ENCODE results near the gene C17orf107. TPM values are rescaled to one million over a fixed set of nuclear protein-coding genes. Genes with fewer than 3 reads are reported as not detected.

The C17orf107 gene
- polyA plus RNA-seq, 1 donor (not counting 4 experiments of a cell fraction or from before 2014, with no cell fraction given), result 0.33 TPM

GRCh38 chr17:4870855-4871254 lies 28.5 kb upstream of the C17orf107 start:
- Histone ChIP-seq H3K4me2 (ENCODE audit: control insufficient read depth, extremely low read depth, insufficient read depth, low read depth, low read length) (no peak overlapping the region), H3K9me1 (ENCODE audit: control insufficient read depth, extremely low read depth, insufficient read depth, low read length) (no peaks in the 10 kb centered on the region), H4K20me1 (ENCODE audit: control insufficient read depth, extremely low read depth, insufficient read depth, low read length) (peaks cover 4% of the 10 kb centered on the region), H3K9me3 (ENCODE audit: control insufficient read depth, low read depth, low read length) (no peaks in the 10 kb centered on the region), H2AFZ (ENCODE audit: control insufficient read depth, low read length) (no peak overlapping the region), H3K27me3 (ENCODE audit: control insufficient read depth, extremely low read depth, insufficient read depth, low read length) (no peaks in the 10 kb centered on the region), H3K79me2 (ENCODE audit: control insufficient read depth, insufficient read depth, low read length) (peaks cover 88% of the 10 kb centered on the region), H3K36me3 (ENCODE audit: control insufficient read depth in 2 of 2, extremely low read depth in 1 of 2, insufficient read depth in 2 of 2, low read length in 2 of 2) (peaks cover 16 to 29% of the 10 kb centered on the region in 2 experiments), H3K4me1 (ENCODE audit: control insufficient read depth, extremely low read depth, insufficient read depth, low read length) (peaks cover 9% of the 10 kb centered on the region), H3K4me3 (ENCODE audit: control insufficient read depth in 2 of 3, extremely low read depth in 1 of 3, insufficient read depth in 2 of 3, low read depth in 1 of 3, low read length in 3 of 3) (no peak overlapping the region), H3K9ac (ENCODE audit: control insufficient read depth, extremely low read depth, insufficient read depth, low read length) (no peak overlapping the region), H3K27ac (ENCODE audit: control insufficient read depth, insufficient read depth, low read length) (no peak overlapping the region)
- DNase-seq (ENCODE audit: low read depth, low spot score), result no peak
- dilution Hi-C loops (cut with MboI; ENCODE audit: extremely low pct_ligation_motif_present, low sequenced_read_pairs), result no loop called here
- FAIRE-seq, result no peak
- TF ChIP-seq EZH2 (IDR thresholded peaks at IDR 0.05; ENCODE audit: low read length) (no peak), CTCF (optimal IDR thresholded peaks at IDR 0.05 in 1 of 3, IDR thresholded peaks at IDR 0.05 in 1 of 3, conservative IDR thresholded peaks at IDR 0.05 in 1 of 3; ENCODE audit: extremely low read depth in 1 of 3, insufficient read depth in 2 of 3, low read length in 3 of 3) (no peak)

- dilution Hi-C loops (cut with MboI; ENCODE audit: extremely low pct_ligation_motif_present, low sequenced_read_pairs), result no loop called here
- H3K9ac ChIP-seq (ENCODE audit: control insufficient read depth, extremely low read depth, insufficient read depth, low read length), result no peak overlapping the region
- H3K4me1 ChIP-seq (ENCODE audit: control insufficient read depth, extremely low read depth, insufficient read depth, low read length), result peaks cover 3% of the 10 kb centered on the region
- DNase-seq (ENCODE audit: low read depth, low spot score), result no peak
- no peak overlapping the region for H3K4me2 ChIP-seq (ENCODE audit: control insufficient read depth, extremely low read depth, insufficient read depth, low read depth, low read length)
- no peaks in the 10 kb centered on the region for H3K9me3 ChIP-seq (ENCODE audit: control insufficient read depth, low read depth, low read length)
- no peak overlapping the region for H3K4me3 ChIP-seq (ENCODE audit: control insufficient read depth in 2 of 3, extremely low read depth in 1 of 3, insufficient read depth in 2 of 3, low read depth in 1 of 3, low read length in 3 of 3)
- FAIRE-seq, result no peak
- TF ChIP-seq CTCF (optimal IDR thresholded peaks at IDR 0.05 in 1 of 3, IDR thresholded peaks at IDR 0.05 in 1 of 3, conservative IDR thresholded peaks at IDR 0.05 in 1 of 3; ENCODE audit: extremely low read depth in 1 of 3, insufficient read depth in 2 of 3, low read length in 3 of 3) (no peak), EZH2 (IDR thresholded peaks at IDR 0.05; ENCODE audit: low read length) (no peak)
- H2AFZ ChIP-seq (ENCODE audit: control insufficient read depth, low read length), result no peak overlapping the region
- no peaks in the 10 kb centered on the region for H3K9me1 ChIP-seq (ENCODE audit: control insufficient read depth, extremely low read depth, insufficient read depth, low read length)
- H3K36me3 ChIP-seq (ENCODE audit: control insufficient read depth in 2 of 2, extremely low read depth in 1 of 2, insufficient read depth in 2 of 2, low read length in 2 of 2), result peaks cover 26 to 33% of the 10 kb centered on the region in 2 experiments
- H3K27ac ChIP-seq (ENCODE audit: control insufficient read depth, insufficient read depth, low read length), result no peak overlapping the region
- H3K79me2 ChIP-seq (ENCODE audit: control insufficient read depth, insufficient read depth, low read length), result peaks cover 86% of the 10 kb centered on the region
- no peaks in the 10 kb centered on the region for H3K27me3 ChIP-seq (ENCODE audit: control insufficient read depth, extremely low read depth, insufficient read depth, low read length)
- H4K20me1 ChIP-seq (ENCODE audit: control insufficient read depth, extremely low read depth, insufficient read depth, low read length), result peaks cover 4% of the 10 kb centered on the region
Observed at GRCh38 chr17:4872786-4873185, 26.6 kb upstream of the C17orf107 start.

All from keratinocyte (primary cell).